K562 (cell line): ENCODE measurements around the gene SURF4. TPM values are rescaled to one million over a fixed set of nuclear protein-coding genes. Genes with fewer than 3 reads are reported as not detected.

Experiments used
- ATAC-seq: fragments of 200-7000 bp; cut with Tn5 transposase; 3 replicates; pipeline ENCODE4 v1.9.1; 2020; ENCODE audit warnings: moderate library complexity
- BruUV-seq: library from RNA; stranded (reverse); fragments of 400-500 nt; replicated peaks from 2 replicates; lab custom pipeline; 2021; lab: Mats Ljungman, UMichigan
- CTCF ChIA-PET: fragments of 300-600 bp; formaldehyde crosslinking; extraction: SDS; loops from one replicate; lab custom pipeline; 2021; ENCODE audit warnings: low intra/inter-chr PET ratio; lab: Yijun Ruan, JAX
- POLR2A ChIA-PET: fragments of 300-600, 350-650 bp; sonication (Branson Sonifier 250); formaldehyde crosslinking; extraction: SDS; loops from one replicate; lab custom pipeline; 2021; ENCODE audit warnings: antibody characterized with exemption, inconsistent platforms; lab: Yijun Ruan, JAX
- DNase-seq, 4 experiments: peaks; one replicate each; pipeline versions ENCODE4 v3.0.0 to v3.0.0-alpha.2; 2011 to 2018; ENCODE audit warnings: low spot score in 3 of 4, mixed read lengths in 3 of 4; ENCODE audit errors: extremely low read depth in 1 of 4
- FAIRE-seq: peaks from 2 replicates; lab custom pipeline; 2011; peaks lifted over from hg19 to GRCh38; lab: Jason Lieb, UNC
- H2AFZ ChIP-seq: 2 replicates; pipeline ENCODE4 v1.6.0; 2011; ENCODE audit warnings: low read depth, low read length, control low read depth, inconsistent platforms
- H3K27ac ChIP-seq: fragments of 200-600 bp; 3 replicates; pipeline ENCODE4 v1.8.0; 2011; ENCODE audit warnings: low read depth, mild to moderate bottlenecking, control low read depth, inconsistent platforms, low read length, moderate library complexity, mixed read lengths; ENCODE audit errors: extremely low read depth
- H3K27me3 ChIP-seq, 2 experiments: fragments of 300-600 bp in 1 of 2; 2 replicates in 1 of 2; 3 replicates in 1 of 2; pipeline versions ENCODE4 v1.6.0 to v1.8.0; 2011; ENCODE audit warnings: inconsistent platforms in 2 of 2, low read length in 2 of 2, mild to moderate bottlenecking in 1 of 2, mixed read lengths in 1 of 2, moderate library complexity in 1 of 2; ENCODE audit not compliant: control insufficient read depth in 2 of 2, insufficient read depth in 2 of 2
- H3K36me3 ChIP-seq: fragments of 300-600 bp; 3 replicates; pipeline ENCODE4 v1.8.0; 2011; ENCODE audit warnings: mild to moderate bottlenecking, low read length, inconsistent platforms; ENCODE audit not compliant: control insufficient read depth, insufficient read depth
- H3K4me1 ChIP-seq, 2 experiments: fragments of 200-600 bp in 1 of 2; replicated peaks in 1 of 2; 2 replicates in 1 of 2; 3 replicates in 1 of 2; pipeline versions ENCODE4 v1.5.1 to v1.8.0; 2011; ENCODE audit warnings: inconsistent platforms in 2 of 2, low read length in 2 of 2, mild to moderate bottlenecking in 1 of 2, mixed read lengths in 1 of 2, moderate library complexity in 1 of 2; ENCODE audit not compliant: control insufficient read depth in 2 of 2, insufficient read depth in 2 of 2
- H3K4me2 ChIP-seq: 2 replicates; pipeline ENCODE4 v1.6.1; 2011; ENCODE audit warnings: low read length, control low read depth, inconsistent platforms, mixed read lengths; ENCODE audit not compliant: insufficient read depth
- H3K4me3 ChIP-seq: fragments of 200-600 bp; sonication (generic), shearing (Covaris generic); 2 replicates; pipeline ENCODE4 v1.5.1; 2016; ENCODE audit warnings: control low read depth, inconsistent platforms
- H3K79me2 ChIP-seq: fragments of 200-600 bp; 3 replicates; pipeline ENCODE4 v1.8.0; 2011; ENCODE audit warnings: low read length, inconsistent platforms; ENCODE audit not compliant: control insufficient read depth, insufficient read depth
- H3K9ac ChIP-seq, 2 experiments: 2 replicates each; pipeline versions ENCODE4 v1.6.0 to v1.6.1; 2011; ENCODE audit warnings: low read depth in 2 of 2, low read length in 2 of 2, control low read depth in 1 of 2, inconsistent platforms in 1 of 2, mild to moderate bottlenecking in 1 of 2, mixed read lengths in 1 of 2; ENCODE audit not compliant: insufficient read depth in 1 of 2
- H3K9me1 ChIP-seq: one replicate; pipeline ENCODE4 v1.6.0; 2011; ENCODE audit warnings: inconsistent platforms, mild to moderate bottlenecking, low read length, moderate library complexity; ENCODE audit not compliant: control insufficient read depth, insufficient read depth
- H3K9me3 ChIP-seq: replicated peaks from 2 replicates; pipeline ENCODE4 v1.5.1; 2011; ENCODE audit warnings: low read depth, low read length, inconsistent platforms; ENCODE audit not compliant: control insufficient read depth, insufficient read depth
- H4K20me1 ChIP-seq: replicated peaks from 2 replicates; pipeline ENCODE4 v1.6.1; 2011; ENCODE audit warnings: low read length, inconsistent platforms, mixed read lengths; ENCODE audit not compliant: control insufficient read depth, insufficient read depth
- BRD9 ChIP-seq: fragments of 450-650 bp; IDR thresholded peaks from 2 replicates; pipeline ENCODE4 v1.6.1; 2018; ENCODE audit warnings: low read depth; ENCODE audit not compliant: partially characterized antibody
- EZH2 ChIP-seq: IDR thresholded peaks from 2 replicates; pipeline ENCODE4 v1.6.1; 2012; ENCODE audit warnings: low read depth, mild to moderate bottlenecking, inconsistent platforms, low read length, borderline replicate concordance
- FOXA3 ChIP-seq, 2 experiments: fragments of 450-650 bp in 1 of 2; sonication (generic) in 1 of 2; formaldehyde crosslinking; IDR thresholded peaks in 1 of 2; conservative IDR thresholded peaks in 1 of 2; 2 replicates each; pipeline versions ENCODE4 v1.4.0 to v1.8.0; 2020 to 2022; ENCODE audit warnings: mild to moderate bottlenecking in 2 of 2, missing genetic modification reagents in 1 of 2
- POLR2AphosphoS2 ChIP-seq: IDR thresholded peaks from 2 replicates; pipeline ENCODE4 v1.6.1; 2012; ENCODE audit warnings: low read length, improper control_type of control experiment
- RBM15 ChIP-seq: fragments of 200-400 bp; formaldehyde crosslinking; IDR thresholded peaks from 2 replicates; pipeline ENCODE4 v1.6.1; 2018; ENCODE audit warnings: mild to moderate bottlenecking, low read length, moderate library complexity; ENCODE audit not compliant: insufficient read depth
- ZBTB43 ChIP-seq: sonication (generic); formaldehyde crosslinking; IDR thresholded peaks from 2 replicates; pipeline ENCODE4 v1.8.0; 2023; ENCODE audit warnings: mild to moderate bottlenecking, missing genetic modification reagents
- ZFP91 ChIP-seq: sonication (generic); formaldehyde crosslinking; IDR thresholded peaks from 2 replicates; pipeline ENCODE4 v1.8.0; 2022; ENCODE audit warnings: mild to moderate bottlenecking, missing genetic modification reagents
- ZMIZ1 ChIP-seq, 2 experiments: fragments of 150-350 bp in 1 of 2; IDR thresholded peaks; 2 replicates each; pipeline ENCODE4 v1.6.1; 2012 to 2016; ENCODE audit warnings: low read depth in 2 of 2, low read length in 2 of 2, mild to moderate bottlenecking in 1 of 2, moderate library complexity in 1 of 2
- ZZZ3 ChIP-seq: fragments of 450-650 bp; IDR thresholded peaks from 2 replicates; pipeline ENCODE4 v1.6.1; 2016; ENCODE audit warnings: antibody characterized with exemption, mild to moderate bottlenecking, moderate library complexity
- WGBS: fragments of 100-300 bp; shearing (Covaris generic); methylation state at CpG from one replicate; pipeline ENCODE4 v1.1.6; 2016; ENCODE audit warnings: low coverage, mixed read lengths; ENCODE audit not compliant: insufficient coverage; ENCODE audit errors: missing lambda C conversion rate; 5-methylcytosine and 5-hydroxymethylcytosine counted together
- in situ Hi-C: fragments of 300-500 bp; cut with MboI; formaldehyde crosslinking; loops from 4 replicates; pipeline ENCODE4 v1.15.0; 2018; ENCODE audit warnings: inconsistent platforms, mixed read lengths
- intact Hi-C: fragments of 100-400 bp; cut with micrococcal nuclease; formaldehyde crosslinking; loops from 2 replicates; pipeline ENCODE4 v1.14.2; 2022
- polyA plus RNA-seq, 8 experiments: library from polyadenylated mRNA; depleted of rRNA in 4 of 8; stranded (reverse) in 5 of 8; unstranded in 3 of 8; fragments of >200 nt; fragmentation: Nextera tagmentation in 2 of 8; fragmentation: Illumina TruSeq in 1 of 8; extraction: Ambion mirVana in 2 of 8; extraction: Trizol in 1 of 8; gene quantifications; 2 replicates each; pipeline versions ENCODE4 v1.2.1 to v1.2.3, GENCODE V29; 2011 to 2014; ENCODE audit warnings: inconsistent platforms in 1 of 8, missing spikeins in 1 of 8
- total RNA-seq, 7 experiments: library from RNA; depleted of rRNA in 6 of 7; stranded (reverse); fragments of >200 nt in 6 of 7; fragmentation: Illumina TruSeq in 2 of 7; extraction: Trizol in 2 of 7; gene quantifications; 2 replicates each; pipeline versions ENCODE4 v1.2.1 to v1.2.3, GENCODE V29; 2011 to 2021; ENCODE audit warnings: low replicate concordance in 1 of 7

The SURF4 gene
- total and polyA plus RNA-seq, 9 of the 15 experiments (the other 6 are each of a cell fraction or from before 2014, with no cell fraction given), result 8.4 to 176 (median 130) TPM

- H3K9me1 ChIP-seq, result no peaks in the 10 kb centered on the region
- H3K9ac ChIP-seq, result peak overlapping the region in 1 of 2 experiments; percentile 50; a peak in 2 of 4 replicates
- no peaks in the 10 kb centered on the region for H3K9me3 ChIP-seq
- WGBS, result 93% methylated on average over 12 of the region's 12 CpGs
- H3K27me3 ChIP-seq, result no peaks in the 10 kb centered on the region
- CTCF ChIA-PET, result no interaction called here
- POLR2A ChIA-PET, result no interaction called here
- no TSS peak for BruUV-seq
- in situ Hi-C loops (no loop called here), intact Hi-C loops (no loop called here)
- FAIRE-seq (no peak), DNase-seq (no peak), ATAC-seq (no peak)
- H3K36me3 ChIP-seq, result peaks cover 77% of the 10 kb centered on the region
- no peak overlapping the region for H3K4me2 ChIP-seq
- peaks cover 13 to 44% of the 10 kb centered on the region in 2 experiments; a peak in 4 of 5 replicates for H3K4me1 ChIP-seq
- H3K27ac ChIP-seq, result no peak overlapping the region
- H3K79me2 ChIP-seq, result peaks cover 46% of the 10 kb centered on the region
- H2AFZ ChIP-seq, result no peak overlapping the region
- H4K20me1 ChIP-seq, result peaks cover 11% of the 10 kb centered on the region
- TF ChIP-seq EZH2, result no peak
- TF ChIP-seq BRD9, result no peak
- no peak for TF ChIP-seq POLR2AphosphoS2
- TF ChIP-seq FOXA3 (CRISPR knock-in tag; conservative IDR thresholded peaks at IDR 0.05 in 1 of 2, IDR thresholded peaks at IDR 0.05 in 1 of 2), result no peak
- TF ChIP-seq ZFP91, result no peak
- no peak for TF ChIP-seq RBM15
- TF ChIP-seq ZBTB43 (CRISPR knock-in tag), result no peak
- TF ChIP-seq ZMIZ1 (IDR thresholded peaks at IDR 0.05; ENCODE audit: low read depth in 2 of 2, low read length in 2 of 2), result no peak
- no peak for TF ChIP-seq ZZZ3
- no peak overlapping the region for H3K4me3 ChIP-seq
These were observed 30.9 kb downstream of the SURF4 start for GRCh38 chr9:133344979-133345378.
